Lower lobe of right lung (tissue), 2 donors: ENCODE results near the gene CCDC148. TPM values are rescaled to one million over a fixed set of nuclear protein-coding genes. Genes with fewer than 3 reads are reported as not detected.

Experiments
- ATAC-seq, 2 donors: fragments of 200-7000 bp; cut with Tn5 transposase; one replicate each; pipeline ENCODE4 v1.9.1; 2020 to 2022; ENCODE audit warnings: mild to moderate bottlenecking in 2 of 2, moderate library complexity in 2 of 2
- DNase-seq: peaks from one replicate; pipeline ENCODE4 v3.0.0-alpha.2; 2020
- H3K27ac ChIP-seq: fragments of 200-600 bp; one replicate; pipeline ENCODE4 v1.8.0; 2022
- H3K27me3 ChIP-seq: fragments of 200-600 bp; one replicate; pipeline ENCODE4 v1.8.0; 2022; ENCODE audit warnings: low read depth
- H3K36me3 ChIP-seq: fragments of 200-600 bp; one replicate; pipeline ENCODE4 v1.8.0; 2022; ENCODE audit warnings: mild to moderate bottlenecking
- H3K4me1 ChIP-seq: fragments of 200-600 bp; one replicate; pipeline ENCODE4 v1.8.0; 2022
- H3K4me3 ChIP-seq: fragments of 200-600 bp; one replicate; pipeline ENCODE4 v1.8.0; 2022; ENCODE audit warnings: mild to moderate bottlenecking
- H3K9me3 ChIP-seq: fragments of 200-600 bp; one replicate; pipeline ENCODE4 v1.8.0; 2022
- intact Hi-C: fragments of 100-400 bp; cut with DNase I; formaldehyde crosslinking; loops from one replicate; pipeline ENCODE4 v1.11.0; 2022
- total RNA-seq: library from RNA; stranded (reverse); fragmentation: NEBNext Ultra II Directional; extraction: Animal tissue kit (Norgen Biotek cat#: 25700); gene quantifications from one replicate; pipeline ENCODE4 v1.2.1, GENCODE V29; 2021
- TF ChIP-seq, protein P1 (sequence below): fragments of 200-600 bp; IDR thresholded peaks from one replicate; pipeline ENCODE4 v1.8.0; 2022; ENCODE audit warnings: antibody characterized with exemption, mild to moderate bottlenecking
- donor health status: DM: no; HTN: yes; CAD: no; lungs with severe emphysema.

The CCDC148 gene
- total RNA-seq, 1 donor from 2014 or later, result 2.8 TPM

DNA sequence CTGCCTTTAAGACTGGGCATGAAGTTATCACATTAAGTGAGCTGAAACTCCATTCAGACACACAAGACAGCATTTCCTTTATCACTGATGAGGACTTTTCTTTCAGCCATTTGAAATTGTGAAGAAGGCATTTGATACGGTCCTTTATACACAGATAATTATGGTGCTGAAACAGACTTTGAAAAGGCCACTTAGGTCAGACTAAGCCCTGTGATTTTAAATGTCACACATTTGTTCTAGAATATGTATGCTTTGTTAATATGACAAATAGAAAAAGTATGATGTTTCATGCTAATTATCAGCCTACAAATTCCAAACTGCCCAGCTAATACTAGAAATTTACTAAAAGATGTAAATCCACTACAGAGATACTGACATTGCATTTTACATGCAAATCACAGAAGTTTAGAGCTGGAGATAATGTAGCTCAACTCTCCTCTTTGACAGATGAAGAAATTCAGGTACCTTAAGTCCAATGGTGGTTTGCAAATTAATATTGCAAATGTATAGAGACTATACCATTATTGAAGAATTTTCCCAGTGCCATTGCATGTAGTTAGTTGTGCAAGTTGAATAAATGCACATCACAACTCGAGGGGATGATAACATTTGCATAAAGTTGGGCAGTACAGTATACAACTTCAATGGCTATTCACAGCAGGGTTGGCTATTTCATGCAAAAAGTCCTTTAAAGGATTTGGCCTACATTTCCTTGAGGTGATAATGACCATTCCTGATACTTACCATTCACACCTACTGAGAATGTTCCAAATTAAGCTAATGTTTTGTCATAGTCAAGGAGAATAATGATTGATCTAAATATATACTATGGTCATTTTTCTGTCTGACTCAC is 179.7 kb downstream of the CCDC148 start:
- intact Hi-C loops, result no loop called here
- Histone ChIP-seq H3K4me1 (no peaks in the 10 kb centered on the region), H3K27me3 (no peaks in the 10 kb centered on the region), H3K9me3 (no peaks in the 10 kb centered on the region), H3K4me3 (no peak overlapping the region), H3K36me3 (no peaks in the 10 kb centered on the region), H3K27ac (no peak overlapping the region)
- ATAC-seq (no peak), DNase-seq (no peak)
- TF ChIP-seq, protein P1, sequence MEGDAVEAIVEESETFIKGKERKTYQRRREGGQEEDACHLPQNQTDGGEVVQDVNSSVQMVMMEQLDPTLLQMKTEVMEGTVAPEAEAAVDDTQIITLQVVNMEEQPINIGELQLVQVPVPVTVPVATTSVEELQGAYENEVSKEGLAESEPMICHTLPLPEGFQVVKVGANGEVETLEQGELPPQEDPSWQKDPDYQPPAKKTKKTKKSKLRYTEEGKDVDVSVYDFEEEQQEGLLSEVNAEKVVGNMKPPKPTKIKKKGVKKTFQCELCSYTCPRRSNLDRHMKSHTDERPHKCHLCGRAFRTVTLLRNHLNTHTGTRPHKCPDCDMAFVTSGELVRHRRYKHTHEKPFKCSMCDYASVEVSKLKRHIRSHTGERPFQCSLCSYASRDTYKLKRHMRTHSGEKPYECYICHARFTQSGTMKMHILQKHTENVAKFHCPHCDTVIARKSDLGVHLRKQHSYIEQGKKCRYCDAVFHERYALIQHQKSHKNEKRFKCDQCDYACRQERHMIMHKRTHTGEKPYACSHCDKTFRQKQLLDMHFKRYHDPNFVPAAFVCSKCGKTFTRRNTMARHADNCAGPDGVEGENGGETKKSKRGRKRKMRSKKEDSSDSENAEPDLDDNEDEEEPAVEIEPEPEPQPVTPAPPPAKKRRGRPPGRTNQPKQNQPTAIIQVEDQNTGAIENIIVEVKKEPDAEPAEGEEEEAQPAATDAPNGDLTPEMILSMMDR, result no peak

DNA sequence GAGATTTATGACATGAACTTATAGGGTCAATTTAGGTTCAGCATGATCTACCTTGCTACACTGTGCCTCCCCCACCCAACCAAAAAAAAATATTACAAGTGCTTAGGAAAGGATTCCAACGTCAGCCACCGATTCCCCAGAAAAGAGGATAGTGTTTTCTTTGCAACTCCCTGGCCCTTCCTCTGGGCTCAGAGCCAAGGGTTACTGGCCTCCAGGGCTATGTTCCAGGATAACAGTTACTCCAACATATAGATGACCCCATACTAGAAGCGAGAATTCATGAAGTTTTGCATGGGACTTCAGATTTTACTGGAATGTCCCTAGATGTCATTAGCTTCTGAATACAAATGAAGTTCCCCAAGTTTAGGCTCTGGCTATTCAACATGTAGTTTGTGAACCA is 182.8 kb downstream of the CCDC148 start:
- Histone ChIP-seq H3K9me3 (no peaks in the 10 kb centered on the region), H3K36me3 (no peaks in the 10 kb centered on the region), H3K27me3 (no peaks in the 10 kb centered on the region), H3K27ac (no peak overlapping the region), H3K4me3 (no peak overlapping the region), H3K4me1 (no peaks in the 10 kb centered on the region)
- intact Hi-C loops, result no loop called here
- TF ChIP-seq, protein P1, result no peak
- ATAC-seq (no peak), DNase-seq (no peak)

DNA sequence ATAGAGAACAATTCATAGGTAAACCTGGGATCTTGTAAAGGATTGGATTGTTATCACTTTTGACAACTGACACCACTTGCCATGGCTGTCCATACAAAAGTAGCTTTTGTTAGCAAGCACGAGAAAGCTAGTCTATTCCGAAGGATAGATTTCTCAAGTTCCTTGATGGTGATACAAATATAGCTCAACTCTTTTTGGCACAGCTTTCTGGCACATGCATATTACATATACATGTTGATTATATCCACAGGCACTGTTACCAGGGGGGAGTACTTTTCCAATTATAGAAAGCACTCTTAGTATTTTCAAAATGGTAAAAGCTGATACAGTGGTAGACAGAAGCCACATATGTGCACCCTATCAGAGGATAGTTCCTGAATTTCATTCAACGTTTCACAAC is 186.0 kb downstream of the CCDC148 start:
- ATAC-seq (no peak), DNase-seq (no peak)
- H3K27me3 ChIP-seq, result no peaks in the 10 kb centered on the region
- no peaks in the 10 kb centered on the region for H3K4me1 ChIP-seq
- H3K36me3 ChIP-seq, result no peaks in the 10 kb centered on the region
- TF ChIP-seq, protein P1, result no peak
- H3K9me3 ChIP-seq, result no peaks in the 10 kb centered on the region
- intact Hi-C loops, result no loop called here
- no peak overlapping the region for H3K27ac ChIP-seq
- no peak overlapping the region for H3K4me3 ChIP-seq

DNA sequence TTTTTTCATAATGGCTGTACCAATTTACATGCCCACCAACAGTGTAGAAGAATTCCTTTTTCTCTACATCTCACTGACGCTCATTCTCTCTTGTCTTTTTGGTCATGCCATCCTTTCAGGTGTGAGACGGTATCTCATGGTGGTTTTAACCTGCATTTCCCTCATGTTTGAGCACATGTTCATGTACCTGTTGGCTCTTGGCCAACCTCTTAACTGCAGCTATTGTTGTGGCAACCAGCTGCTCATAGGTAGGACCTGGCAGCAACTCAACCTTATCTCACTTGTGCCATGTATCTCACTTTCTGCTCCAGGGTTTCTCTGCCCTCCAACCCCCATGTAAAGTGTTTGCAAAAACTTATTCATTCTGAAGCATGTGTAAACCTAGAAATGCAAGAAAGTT is 187.4 kb downstream of the CCDC148 start:
- Histone ChIP-seq H3K4me3 (no peak overlapping the region), H3K27me3 (no peaks in the 10 kb centered on the region), H3K4me1 (no peaks in the 10 kb centered on the region), H3K36me3 (no peaks in the 10 kb centered on the region), H3K27ac (no peak overlapping the region), H3K9me3 (no peaks in the 10 kb centered on the region)
- TF ChIP-seq, protein P1, result no peak
- no peak for ATAC-seq
- intact Hi-C loops, result no loop called here
- DNase-seq, result no peak

DNA sequence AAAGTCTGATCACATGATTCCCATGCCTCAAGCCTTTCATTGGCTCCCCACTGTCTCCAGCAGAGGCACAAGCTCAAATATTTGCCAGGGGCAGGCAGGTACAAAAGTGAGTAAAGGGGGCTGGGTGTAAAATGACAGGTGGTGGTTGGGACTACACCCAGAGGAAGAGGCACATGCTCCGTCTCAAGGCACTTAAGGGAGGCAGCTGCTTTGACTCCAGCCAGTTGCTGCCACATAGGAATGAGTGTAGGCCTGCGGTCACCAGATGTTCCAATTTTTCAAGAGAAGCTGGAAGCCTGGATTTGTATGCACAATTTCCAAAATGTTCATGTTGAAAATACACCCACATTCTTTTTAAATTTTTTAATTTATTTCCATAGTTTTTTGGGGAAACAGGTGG is 190.4 kb downstream of the CCDC148 start:
- no peaks in the 10 kb centered on the region for H3K36me3 ChIP-seq
- TF ChIP-seq, protein P1, result no peak
- DNase-seq (no peak), ATAC-seq (no peak)
- no peaks in the 10 kb centered on the region for H3K9me3 ChIP-seq
- H3K4me3 ChIP-seq, result no peak overlapping the region
- intact Hi-C loops, result no loop called here
- H3K27me3 ChIP-seq, result no peaks in the 10 kb centered on the region
- no peak overlapping the region for H3K27ac ChIP-seq
- H3K4me1 ChIP-seq, result no peaks in the 10 kb centered on the region
